GM10266 (cell line): ENCODE results near the gene QPCTL.
"Not testable (repeated sequence)": the region's sequence is repeated elsewhere in the genome, so short reads cannot be mapped to it uniquely, and the experiment has no call there.

ENCODE experiments used
- DNase-seq: peaks from one replicate; pipeline ENCODE4 v3.0.0; 2012; ENCODE audit errors: extremely low spot score
- CTCF ChIP-seq: IDR thresholded peaks from 2 replicates; pipeline ENCODE4 v1.5.1; 2012; ENCODE audit warnings: mild to moderate bottlenecking, low read depth; ENCODE audit not compliant: control insufficient read depth, insufficient read depth; ENCODE audit errors: missing control alignments

The QPCTL gene

GRCh38 chr19:45677351-45678230 lies 14.9 kb upstream of the QPCTL start:
- peak; percentile 33 for TF ChIP-seq CTCF
- DNase-seq: peak; percentile 94

- peak; percentile 96 for TF ChIP-seq CTCF
- DNase-seq: peak; percentile 87
Observed at GRCh38 chr19:45681391-45682015, 11.0 kb upstream of the QPCTL start.

GRCh38 chr19:45682117-45682516 lies 10.3 kb upstream of the QPCTL start:
- no peak for TF ChIP-seq CTCF
- no peak for DNase-seq

GRCh38 chr19:45682908-45683307 lies 9.6 kb upstream of the QPCTL start:
- TF ChIP-seq CTCF: no peak
- no peak for DNase-seq

GRCh38 chr19:45685045-45685444 lies 7.4 kb upstream of the QPCTL start:
- DNase-seq: not testable (repeated sequence)

GRCh38 chr19:45687599-45687998 lies 4.9 kb upstream of the QPCTL start:
- TF ChIP-seq CTCF: no peak
- DNase-seq: no peak

GRCh38 chr19:45691516-45692186 lies 815 bp upstream of the QPCTL start, which contains the start of gene SNRPD2:
SNRPD2 (minus strand) TSS chr19:45691953; CDS start chr19:45691888, 65 bp downstream.
- peak; percentile 92 for DNase-seq
- no peak for TF ChIP-seq CTCF
